Left forelimb (tissue), 1 donor: ENCODE measurements around the gene HCN3.
A peak's percentile ranks its signal among the peaks of the same experiment; 100 is the strongest.
"Not testable (repeated sequence)": the region's sequence is repeated elsewhere in the genome, so short reads cannot be mapped to it uniquely, and the experiment has no call there.

Experiments
- DNase-seq: peaks from one replicate; pipeline ENCODE4 v3.0.0-alpha.2; 2018; ENCODE audit warnings: low spot score

Gene HCN3

DNA sequence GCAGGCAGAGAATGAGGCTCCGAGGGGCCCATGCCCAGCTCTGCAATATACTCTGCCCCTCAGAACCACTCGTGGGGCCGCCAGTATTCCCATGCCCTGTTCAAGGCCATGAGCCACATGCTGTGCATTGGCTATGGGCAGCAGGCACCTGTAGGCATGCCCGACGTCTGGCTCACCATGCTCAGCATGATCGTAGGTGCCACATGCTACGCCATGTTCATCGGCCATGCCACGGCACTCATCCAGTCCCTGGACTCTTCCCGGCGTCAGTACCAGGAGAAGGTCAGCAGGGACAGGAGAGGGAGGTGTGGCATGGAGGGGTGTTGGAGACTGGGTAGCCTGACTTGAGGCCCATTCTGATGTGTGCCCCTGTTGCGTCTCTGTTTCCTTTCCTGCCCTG is 7.2 kb downstream of the HCN3 start:
- no peak for DNase-seq

DNA sequence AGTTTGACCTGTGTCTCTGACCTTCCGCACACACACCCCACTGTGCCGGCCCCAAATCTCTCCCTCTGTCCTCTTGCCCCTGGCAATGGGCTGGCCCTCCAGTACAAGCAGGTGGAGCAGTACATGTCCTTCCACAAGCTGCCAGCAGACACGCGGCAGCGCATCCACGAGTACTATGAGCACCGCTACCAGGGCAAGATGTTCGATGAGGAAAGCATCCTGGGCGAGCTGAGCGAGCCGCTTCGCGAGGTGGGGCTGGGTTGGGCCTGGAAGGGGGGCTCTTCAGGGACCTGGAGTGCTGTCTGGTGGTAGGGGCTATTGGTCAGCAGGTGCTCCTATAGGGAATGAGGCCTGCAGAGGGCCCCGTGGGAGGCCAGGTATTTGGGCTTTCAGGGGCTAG is 7.8 kb downstream of the HCN3 start:
- DNase-seq, result no peak

DNA sequence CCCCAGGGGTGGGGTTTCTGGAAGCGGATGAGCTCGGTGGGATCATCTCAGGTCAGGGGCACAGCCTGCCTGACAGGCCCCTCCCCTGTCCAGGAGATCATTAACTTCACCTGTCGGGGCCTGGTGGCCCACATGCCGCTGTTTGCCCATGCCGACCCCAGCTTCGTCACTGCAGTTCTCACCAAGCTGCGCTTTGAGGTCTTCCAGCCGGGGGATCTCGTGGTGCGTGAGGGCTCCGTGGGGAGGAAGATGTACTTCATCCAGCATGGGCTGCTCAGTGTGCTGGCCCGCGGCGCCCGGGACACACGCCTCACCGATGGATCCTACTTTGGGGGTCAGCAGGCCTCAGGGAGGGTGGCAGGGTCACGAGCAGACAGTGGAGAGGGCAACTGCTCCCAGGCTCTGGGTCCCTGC is 8.4 kb downstream of the HCN3 start:
- no peak for DNase-seq

DNA sequence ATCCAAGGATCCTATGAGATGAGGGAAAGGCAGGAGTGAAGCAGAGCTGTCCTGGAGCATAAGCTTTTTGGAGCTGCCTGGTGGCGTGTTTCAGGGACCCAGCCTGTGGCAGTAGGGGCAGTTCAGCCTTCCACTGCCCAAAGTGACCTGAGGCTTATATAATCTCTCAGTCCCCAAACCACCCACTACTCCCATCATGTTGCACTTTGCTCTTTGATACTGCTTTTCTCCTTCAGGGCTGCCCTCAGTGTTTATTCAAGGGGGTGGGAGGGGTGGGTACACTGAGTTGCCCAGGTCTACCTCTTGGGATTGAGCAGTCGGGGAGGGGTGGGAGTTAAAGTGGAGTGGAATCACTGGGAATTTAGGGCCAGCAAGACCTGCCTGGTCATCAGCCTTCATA is 9.3 kb downstream of the HCN3 start:
- DNase-seq, result no peak

DNA sequence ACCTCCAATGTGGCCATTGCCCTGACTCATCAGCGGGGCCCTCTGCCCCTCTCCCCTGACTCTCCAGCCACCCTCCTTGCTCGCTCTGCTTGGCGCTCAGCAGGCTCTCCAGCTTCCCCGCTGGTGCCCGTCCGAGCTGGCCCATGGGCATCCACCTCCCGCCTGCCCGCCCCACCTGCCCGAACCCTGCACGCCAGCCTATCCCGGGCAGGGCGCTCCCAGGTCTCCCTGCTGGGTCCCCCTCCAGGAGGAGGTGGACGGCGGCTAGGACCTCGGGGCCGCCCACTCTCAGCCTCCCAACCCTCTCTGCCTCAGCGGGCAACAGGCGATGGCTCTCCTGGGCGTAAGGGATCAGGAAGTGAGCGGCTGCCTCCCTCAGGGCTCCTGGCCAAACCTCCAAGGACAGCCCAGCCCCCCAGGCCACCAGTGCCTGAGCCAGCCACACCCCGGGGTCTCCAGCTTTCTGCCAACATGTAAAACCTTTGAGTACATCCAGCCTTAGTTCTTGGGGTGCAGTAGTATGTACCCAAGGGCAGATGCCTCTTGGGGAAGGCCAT is 10.8 kb downstream of the HCN3 start:
- DNase-seq, result no peak

DNA sequence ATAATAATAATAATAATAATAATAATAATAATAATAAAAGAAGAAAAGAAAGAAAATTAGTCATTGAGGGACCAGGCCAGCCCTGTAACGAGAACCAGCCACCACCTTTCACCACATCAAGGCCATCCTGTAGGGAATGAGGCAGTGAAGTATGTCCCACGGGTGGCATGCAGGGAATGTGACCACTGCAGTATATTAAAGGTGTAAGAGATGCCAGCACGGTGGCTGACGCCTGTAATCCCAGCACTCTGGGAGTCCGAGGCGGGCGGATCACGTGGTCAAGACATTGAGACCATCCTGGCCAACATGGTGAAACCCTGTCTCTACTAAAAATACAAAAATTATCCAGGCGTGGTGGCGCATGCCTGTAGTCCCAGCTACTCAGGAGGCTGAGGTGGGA is 13.7 kb downstream of the HCN3 start:
- not testable (repeated sequence) for DNase-seq

DNA sequence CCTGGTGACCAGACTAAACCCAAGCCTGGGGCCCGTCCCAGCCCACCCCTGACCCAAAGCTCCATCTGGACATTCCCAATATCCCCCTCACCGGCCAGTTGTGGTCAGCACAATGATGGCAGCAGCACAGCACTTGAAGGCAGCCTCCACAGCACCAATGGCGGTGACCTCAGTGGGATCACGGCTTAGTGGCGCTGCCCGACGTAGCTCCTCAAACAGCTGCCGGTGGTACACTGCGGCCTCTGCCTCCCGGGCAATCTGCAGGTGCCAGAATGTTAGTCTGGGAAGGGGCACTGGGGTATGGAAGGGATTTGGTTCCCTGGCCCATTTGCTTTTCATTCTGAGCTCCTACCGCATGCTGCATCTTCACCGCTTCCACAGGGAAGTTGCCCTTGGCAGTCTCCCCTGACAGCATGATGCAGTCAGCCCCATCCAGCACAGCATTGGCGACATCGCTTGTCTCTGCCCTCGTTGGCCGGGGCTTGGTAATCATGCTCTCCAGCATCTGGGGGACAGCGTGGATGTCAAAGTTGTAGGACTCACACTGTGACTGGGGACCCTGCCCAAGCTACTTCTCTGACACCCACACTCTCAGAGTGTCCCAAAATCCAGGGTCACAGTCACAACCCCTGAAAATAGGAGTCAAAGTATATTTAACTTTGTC is 16.0 kb downstream of the HCN3 start:
- DNase-seq, result no peak

DNA sequence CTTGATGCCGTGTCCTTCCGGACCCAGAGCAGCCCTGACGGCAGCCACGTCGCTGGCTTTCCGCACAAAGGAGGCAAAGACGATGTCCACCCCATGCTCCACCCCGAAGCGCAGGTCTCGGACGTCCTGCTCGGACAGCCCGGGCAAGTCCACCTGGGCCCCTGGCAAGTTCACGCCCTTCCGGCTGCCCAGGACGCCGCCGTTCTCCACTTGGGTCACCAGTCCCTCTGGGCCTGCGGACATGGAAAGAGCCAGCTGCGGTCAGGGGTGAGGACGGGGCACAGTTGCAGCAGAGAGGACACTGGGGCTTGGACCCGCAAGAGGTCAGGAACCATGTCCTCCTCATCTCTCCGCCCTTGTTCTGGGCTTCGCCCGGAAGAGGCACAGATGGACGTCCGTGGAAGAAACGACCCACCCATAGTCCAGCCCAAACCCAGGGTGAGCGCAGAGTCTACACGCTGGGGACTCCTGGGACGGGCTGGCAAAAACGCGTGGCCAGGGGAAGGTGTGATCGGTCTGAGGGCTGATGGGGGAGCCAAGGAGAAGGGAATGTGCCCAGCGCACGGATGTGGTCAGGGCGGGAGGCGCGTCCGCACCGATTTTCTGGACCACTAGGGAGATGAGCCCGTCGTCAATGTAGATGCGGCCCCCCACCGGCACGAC is 17.4 kb downstream of the HCN3 start:
- DNase-seq, result no peak

DNA sequence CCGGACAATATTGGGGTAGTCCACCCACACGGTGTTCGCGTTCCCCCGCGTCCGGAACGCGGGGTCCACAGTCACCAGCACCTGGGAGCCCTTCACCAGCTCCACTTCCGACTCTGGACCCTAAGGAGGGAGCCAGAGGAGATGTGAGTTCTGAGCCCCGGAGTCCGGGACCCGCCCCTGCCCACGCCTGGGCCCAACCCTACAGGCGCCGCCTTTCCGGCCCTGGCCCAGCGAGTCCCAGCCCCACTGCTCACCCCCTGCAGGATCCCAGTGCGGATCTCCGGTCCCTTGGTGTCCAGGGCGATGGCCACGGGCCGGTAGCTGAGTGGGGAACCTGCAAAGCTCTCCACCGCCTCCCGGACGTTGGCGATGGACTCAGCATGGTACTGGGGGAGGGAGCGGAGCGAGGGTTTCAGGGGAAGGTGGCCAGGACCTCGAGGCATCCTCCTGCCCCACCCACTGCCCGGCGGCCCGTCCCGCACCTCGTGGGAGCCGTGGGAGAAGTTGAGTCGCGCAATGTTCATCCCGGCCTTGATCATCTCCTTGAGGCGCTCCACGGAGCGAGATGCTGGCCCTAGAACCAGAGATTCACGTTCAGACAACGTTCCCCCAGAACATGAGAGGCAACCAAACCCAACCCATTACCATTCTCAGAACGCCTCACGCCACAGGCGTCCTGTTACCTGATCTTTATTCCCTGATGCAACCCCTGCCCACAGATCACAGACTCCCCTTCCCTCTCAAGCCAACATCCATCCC is 18.1 kb downstream of the HCN3 start:
- no peak for DNase-seq

DNA sequence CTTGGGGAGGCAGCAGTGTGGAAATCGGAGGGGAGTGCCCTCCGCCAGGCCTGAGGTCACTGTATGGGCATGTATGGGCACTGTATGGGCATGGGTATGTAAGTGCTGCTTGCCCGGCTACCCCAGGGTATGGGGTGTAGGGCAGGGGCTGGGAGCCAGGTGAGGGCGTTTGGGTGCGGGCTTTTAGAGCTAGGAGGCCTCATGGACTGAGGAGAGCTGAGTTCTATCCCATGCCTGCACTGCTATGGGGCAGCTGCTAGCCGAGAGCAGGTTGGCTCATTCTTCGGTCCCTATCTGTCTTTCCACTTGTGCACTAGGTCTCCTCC is 18.6 kb downstream of the HCN3 start:
- DNase-seq, result no peak

DNA sequence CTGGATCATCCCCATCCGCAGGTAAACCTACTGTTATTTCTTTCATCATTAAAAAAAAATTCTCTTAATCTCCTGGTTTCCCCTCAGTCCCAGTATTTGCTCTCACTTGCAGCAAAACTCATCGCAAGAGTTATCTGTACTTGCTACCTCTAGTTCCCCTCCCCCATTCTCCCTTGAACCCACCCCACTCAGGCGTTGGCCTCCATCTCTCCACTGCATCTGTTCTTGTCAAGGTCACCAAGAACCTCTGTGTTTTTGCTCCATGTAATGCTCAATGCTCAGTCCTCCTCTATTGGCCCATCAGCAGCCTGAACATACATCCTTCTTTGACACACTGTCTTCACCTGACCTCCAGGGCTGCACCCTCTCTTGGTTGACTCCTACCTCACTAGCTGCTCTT is 19.4 kb downstream of the HCN3 start:
- no peak for DNase-seq

DNA sequence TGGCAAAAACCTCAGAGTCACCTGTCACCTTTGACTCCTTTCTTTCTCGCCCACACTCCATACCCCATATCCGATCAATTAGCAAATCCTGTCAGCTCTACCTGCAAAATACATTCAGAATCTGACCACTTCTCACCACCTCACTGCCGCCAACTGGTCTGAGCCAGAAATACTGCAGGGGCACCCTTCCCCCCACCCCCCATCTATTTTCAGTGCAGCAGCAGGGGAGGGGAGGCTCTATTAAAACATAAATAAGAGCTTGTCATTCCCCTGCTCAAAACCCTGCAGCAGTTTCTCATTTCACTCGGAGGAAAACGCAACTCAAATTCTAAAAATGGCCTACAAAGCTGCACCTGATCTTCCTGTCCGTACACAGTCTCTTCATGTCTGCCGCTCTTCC is 20.1 kb downstream of the HCN3 start:
- DNase-seq, result no peak

DNA sequence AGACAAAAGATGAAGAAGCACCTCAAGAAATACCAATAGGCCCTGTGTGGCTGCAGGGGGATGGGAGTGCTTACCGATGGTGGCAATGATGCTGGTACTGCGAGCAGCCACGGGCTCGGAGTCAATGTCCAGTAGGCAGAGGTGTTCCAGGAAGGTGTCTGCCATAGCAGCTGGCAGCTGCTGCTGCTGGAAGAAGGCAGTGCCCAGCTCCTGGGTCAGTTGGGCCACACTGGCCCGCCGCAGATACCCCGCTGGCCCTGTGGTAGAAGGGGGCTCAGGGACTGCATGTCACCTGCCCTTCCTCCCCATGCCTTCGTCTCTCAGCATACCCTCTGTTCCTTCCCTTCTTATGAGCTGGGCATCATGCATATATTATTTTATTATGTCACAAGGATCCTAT is 22.8 kb downstream of the HCN3 start:
- no peak for DNase-seq

DNA sequence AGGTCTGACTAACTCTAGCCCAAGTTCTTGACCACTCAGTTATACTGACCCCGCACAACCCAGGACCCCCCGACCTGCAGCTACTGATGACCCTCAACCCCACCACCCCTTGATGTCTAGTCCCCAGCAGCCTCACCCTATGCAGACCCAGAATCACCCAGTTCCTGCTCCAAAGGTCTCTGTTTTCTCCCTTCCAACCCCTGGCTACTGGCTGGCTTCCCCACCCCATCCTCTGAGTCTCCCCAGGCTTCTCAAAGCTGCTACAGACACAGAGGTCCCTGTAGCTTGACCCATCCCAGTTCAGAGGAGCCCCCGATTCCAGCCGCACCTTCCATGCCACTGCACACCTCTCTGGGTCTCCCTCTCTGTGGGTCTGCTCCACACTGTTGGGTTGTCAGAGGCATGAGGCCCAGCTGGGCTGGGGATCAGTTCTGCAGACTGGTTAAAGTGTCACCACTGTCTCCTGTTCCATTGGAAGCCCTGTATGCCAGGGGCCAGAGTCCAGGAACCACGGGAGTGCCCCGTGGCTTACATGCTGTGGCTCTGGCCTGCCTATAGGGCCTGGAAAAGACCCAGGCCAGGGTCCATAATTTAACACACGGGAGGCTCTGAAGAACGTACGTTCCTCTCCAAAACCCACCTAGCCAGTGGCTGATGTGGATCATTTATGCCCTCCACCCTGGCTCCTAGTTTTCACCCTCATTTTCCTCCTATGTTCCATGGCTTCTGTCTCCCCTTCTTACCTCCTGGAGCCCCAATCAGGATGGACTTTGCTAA is 23.5 kb downstream of the HCN3 start:
- DNase-seq, result no peak

DNA sequence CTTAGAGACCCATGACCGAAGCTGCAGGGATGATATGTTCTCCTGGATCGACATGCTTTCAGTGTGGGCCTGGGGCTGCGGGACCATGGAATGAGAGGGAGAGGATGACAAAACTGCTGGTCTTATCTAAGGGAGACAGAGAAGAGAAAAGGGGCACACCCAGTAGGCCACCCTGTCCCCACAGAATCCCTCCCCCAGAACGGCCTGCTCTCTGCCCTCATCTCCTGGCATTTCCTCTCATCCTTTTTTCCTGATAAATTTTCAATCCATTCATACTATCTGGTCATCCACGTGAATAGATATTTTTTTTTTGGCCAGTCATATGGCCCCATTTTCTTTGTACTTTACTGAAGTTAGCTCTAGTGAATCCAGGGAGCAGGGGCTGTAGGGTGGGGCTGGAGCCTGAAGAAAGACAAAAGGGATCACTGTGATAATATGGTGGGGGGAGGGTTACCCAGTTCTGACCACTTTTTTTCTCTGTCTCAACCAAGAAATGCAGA is 24.1 kb downstream of the HCN3 start, which contains the start of gene PKLR:
PKLR (minus strand) TSS at position 97 of the 500 bp plus-strand sequence; CDS start at position 54, 43 bp downstream.
- no peak for DNase-seq

DNA sequence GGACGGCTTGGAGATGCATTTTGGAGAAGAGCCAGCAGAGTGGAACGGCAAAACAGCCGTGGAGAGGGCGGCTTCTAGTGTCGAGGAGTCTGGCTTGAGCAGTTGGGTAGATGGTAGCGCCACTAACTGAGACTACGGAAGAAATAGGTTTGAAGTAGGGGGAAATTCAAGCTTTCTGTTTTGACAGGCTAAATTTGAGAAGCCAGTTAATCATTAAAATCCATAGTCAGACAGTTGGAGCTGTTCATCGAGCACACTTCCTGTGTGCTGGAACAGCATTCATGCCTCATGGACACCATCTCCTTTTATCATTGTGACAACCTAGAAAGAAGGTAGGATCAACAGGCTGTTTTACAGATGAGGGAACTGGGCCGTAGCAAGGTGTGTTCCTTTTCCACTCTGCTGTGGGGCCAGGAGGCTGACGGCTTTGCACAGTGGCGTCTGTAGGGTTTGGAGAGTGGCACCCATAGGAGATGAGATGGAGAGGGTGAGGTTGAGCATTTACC is 27.3 kb downstream of the HCN3 start:
- DNase-seq, result no peak

DNA sequence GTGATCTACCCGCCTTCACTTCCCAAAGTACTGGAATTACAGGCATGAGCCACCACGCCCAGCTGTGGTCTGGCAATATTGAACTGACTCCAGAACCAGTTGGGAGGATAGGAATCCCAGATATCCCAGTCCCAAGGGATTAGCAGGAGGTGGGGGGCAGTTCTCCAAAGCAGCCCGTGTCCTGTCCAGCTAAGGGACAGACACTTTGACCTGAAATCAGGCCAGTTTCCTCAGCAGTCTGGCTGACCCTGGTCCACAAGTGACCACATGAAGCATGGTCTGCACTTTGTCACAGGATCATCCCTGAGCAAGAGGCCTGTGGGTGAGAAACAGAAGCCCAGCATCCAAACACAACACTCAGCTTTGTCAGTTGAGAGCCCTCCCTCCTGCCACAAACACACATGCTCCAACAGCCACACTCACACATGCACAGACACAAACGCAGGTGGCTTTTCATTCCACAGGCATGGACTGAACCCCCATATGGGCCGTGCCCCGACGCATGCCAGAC is 28.7 kb downstream of the HCN3 start:
- DNase-seq, result no peak

DNA sequence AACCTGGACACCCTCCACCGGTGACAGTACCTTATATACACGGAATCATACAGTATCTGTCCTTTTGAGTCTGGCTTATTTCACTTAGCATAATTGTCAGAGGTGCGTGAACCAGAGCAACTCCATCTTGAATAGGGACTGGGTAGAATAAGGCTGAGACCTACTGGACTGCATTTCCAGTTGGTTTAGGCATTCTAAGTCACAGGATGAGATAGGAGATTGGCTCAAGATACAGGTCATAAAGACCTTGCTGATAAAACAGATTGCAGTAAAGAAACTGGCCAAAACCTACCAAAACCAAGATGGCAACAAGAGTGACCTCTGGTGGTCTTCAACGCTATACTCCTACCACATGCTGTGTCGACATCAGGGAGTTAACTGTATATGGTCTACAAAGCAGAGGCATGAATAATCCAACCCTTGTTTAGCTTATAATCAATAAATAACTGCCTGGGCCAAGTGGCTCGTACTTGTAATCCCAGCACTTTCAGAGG is 30.0 kb downstream of the HCN3 start:
- DNase-seq, result no peak

DNA sequence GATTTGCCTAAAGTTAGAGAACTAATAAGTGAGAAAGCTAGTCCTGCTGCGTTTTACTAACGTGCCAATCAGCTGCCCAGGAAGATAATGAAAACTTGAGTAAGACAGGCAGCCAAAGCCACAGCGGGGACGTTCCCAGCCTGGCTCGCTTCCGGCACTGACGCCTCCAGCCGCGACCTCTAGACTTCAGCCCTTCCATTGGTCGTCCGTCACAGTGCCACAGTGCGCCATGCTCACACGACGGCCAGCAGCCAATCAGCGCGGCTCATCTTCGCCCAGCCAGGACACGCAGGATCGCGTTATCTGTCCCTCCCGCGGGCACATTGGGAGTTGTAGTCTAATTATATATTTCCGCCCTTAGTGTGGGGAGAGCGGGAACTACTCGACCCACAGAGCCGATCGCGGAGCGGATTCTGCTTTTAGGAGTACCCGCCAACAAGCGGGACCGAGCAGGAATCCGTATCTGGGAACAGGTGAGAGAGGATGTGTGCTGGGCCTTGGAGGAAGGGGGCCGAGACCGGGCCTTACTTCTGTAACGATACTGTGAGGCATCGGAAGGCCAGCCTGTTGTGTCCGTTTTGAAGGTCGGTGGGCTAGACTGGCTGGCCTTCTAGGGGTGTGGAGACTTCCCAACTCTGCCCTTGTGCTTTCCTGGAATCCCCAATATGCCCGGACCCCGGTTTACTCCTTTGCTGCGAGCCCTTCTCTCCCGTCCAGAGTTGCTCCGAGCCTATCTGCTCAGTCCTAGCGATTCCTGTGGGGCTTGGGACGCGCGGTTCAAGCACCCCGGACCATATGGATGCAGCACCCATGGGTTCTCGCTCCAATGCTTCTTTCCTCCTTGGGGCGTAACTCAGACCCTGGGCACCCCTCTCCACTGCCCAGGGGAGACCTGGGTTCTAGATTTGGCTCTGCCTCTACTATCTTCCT is 31.5 kb downstream of the HCN3 start, which contains the start of gene FDPS:
FDPS (plus strand) TSS at position 374 of the 930 bp plus-strand sequence. CDS start 924 bp downstream, outside the sequence.
- DNase-seq, result peak; percentile 98

DNA sequence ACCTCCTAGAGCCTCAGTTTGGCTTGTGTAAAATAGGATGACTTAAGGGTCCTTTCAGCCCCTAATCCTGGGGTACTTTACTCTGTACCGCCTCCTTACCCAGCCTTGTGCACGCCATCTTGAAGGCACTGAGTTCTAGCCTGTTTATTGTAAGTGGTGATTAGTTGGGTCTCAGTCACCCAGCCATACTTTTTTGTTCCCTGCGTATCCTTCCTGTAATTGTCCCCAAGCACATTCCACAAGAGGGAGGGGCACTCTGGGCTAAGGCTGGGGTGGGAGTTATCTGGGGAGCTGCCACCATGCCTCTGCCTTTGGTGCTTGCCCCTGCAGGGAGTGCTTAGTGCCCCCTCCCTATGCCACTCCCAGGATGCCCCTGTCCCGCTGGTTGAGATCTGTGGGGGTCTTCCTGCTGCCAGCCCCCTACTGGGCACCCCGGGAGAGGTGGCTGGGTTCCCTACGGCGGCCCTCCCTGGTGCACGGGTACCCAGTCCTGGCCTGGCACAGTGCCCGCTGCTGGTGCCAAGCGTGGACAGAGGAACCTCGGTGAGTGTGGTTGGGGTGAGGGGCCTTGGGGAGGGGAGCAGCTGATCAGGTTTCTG is 32.3 kb downstream of the HCN3 start:
- DNase-seq, result no peak
